KMS-11 (cell line): Measurements from ENCODE around the gene IDNK.

Experiments
- H2AFZ ChIP-seq: fragments of 200-600 bp; sonication (generic); 2 replicates; pipeline ENCODE4 v1.6.1; 2016; ENCODE audit warnings: antibody characterized with exemption, mixed run types, low read depth
- H3K27ac ChIP-seq: fragments of 200-600 bp; sonication (generic); 2 replicates; pipeline ENCODE4 v1.6.1; 2016; ENCODE audit warnings: mild to moderate bottlenecking, mixed run types
- H3K27me3 ChIP-seq: fragments of 200-600 bp; sonication (generic); 2 replicates; pipeline ENCODE4 v1.6.1; 2017; ENCODE audit warnings: mild to moderate bottlenecking, low read depth, mixed run types, moderate library complexity; ENCODE audit not compliant: insufficient read depth
- H3K36me3 ChIP-seq: fragments of 200-600 bp; sonication (generic); 2 replicates; pipeline ENCODE4 v1.6.1; 2017; ENCODE audit warnings: mild to moderate bottlenecking, mixed run types; ENCODE audit not compliant: insufficient read depth
- H3K4me1 ChIP-seq: fragments of 200-600 bp; sonication (generic); 2 replicates; pipeline ENCODE4 v1.6.1; 2016; ENCODE audit warnings: mild to moderate bottlenecking, low read depth, mixed run types; ENCODE audit not compliant: poor library complexity, severe bottlenecking
- H3K4me2 ChIP-seq: fragments of 200-600 bp; sonication (generic); 2 replicates; pipeline ENCODE4 v1.7.0; 2016; ENCODE audit warnings: mild to moderate bottlenecking, mixed run types
- H3K4me3 ChIP-seq: fragments of 200-600 bp; sonication (generic); IDR thresholded peaks from 2 replicates; pipeline ENCODE4 v1.6.1; 2017; ENCODE audit warnings: low read depth, low read length, mixed read lengths; ENCODE audit not compliant: insufficient read depth
- H3K79me2 ChIP-seq: fragments of 200-600 bp; sonication (generic); 2 replicates; pipeline ENCODE4 v1.6.1; 2016; ENCODE audit warnings: low read depth, mixed run types; ENCODE audit not compliant: insufficient read depth
- H3K9ac ChIP-seq: fragments of 200-600 bp; sonication (generic); 2 replicates; pipeline ENCODE4 v1.6.1; 2016; ENCODE audit warnings: mild to moderate bottlenecking, mixed run types
- H4K20me1 ChIP-seq: fragments of 200-600 bp; sonication (generic); 2 replicates; pipeline ENCODE4 v1.6.1; 2016; ENCODE audit warnings: mild to moderate bottlenecking, mixed run types; ENCODE audit not compliant: insufficient read depth
- TF ChIP-seq, protein P1 (sequence below): fragments of 200-600 bp; sonication (generic); conservative IDR thresholded peaks from 2 replicates; pipeline ENCODE4 v1.6.1; 2017; ENCODE audit warnings: low read depth, mild to moderate bottlenecking, antibody characterized with exemption, low read length, moderate library complexity, mixed read lengths

Gene IDNK

DNA sequence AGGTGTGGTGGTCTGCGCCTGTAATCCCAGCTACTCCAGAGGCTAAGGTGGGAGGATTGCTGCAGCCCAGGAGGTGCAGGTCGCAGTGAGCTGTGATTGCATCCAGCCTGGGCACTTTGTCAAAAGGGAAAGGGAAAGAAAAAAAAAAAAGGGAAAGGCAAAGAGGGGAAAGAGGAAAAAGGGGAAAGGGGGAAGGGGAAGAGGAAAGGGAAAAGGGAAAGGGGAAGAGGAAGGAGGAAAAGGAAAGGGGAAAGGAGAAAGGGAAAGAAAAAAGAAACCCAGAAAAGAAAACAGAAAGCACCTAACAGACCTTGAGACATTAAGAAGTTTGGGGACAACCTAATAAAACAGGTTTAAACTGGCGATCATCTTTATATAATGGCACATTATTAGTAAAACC is 40.0 kb downstream of the IDNK start:
- Histone ChIP-seq H3K79me2 (peaks cover 11% of the 10 kb centered on the region; the same call in 1 of the 2 replicates), H4K20me1 (no peaks in the 10 kb centered on the region), H3K27ac (no peak overlapping the region)

DNA sequence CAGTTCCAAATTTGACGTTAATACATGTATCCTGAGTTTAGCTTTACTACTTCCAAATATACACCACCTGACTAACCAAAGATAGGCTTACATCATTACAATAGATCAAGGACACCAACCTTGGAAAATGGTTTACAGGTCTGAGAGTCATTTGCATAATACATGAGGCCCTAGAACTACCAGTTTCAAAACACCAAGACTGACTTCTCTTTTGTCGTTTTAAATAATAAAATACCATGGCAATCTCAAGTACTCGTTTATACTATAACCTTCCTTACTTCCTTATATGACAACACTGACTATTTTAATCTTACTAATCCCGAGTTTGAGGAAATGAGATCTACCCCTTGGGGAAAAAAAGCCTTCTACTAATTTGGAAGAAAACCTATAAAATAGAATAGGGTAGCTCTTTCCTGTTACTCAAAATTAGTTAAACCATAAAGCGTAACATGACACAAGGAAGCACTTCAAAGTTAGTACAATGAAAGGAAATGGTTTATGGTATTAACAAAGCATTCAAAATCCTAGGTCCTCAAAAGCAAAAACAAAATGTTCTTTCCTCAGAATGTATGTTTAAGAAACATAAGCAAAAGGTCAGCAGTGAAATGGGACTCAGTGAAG is 42.7 kb downstream of the IDNK start:
- TF ChIP-seq, protein P1, sequence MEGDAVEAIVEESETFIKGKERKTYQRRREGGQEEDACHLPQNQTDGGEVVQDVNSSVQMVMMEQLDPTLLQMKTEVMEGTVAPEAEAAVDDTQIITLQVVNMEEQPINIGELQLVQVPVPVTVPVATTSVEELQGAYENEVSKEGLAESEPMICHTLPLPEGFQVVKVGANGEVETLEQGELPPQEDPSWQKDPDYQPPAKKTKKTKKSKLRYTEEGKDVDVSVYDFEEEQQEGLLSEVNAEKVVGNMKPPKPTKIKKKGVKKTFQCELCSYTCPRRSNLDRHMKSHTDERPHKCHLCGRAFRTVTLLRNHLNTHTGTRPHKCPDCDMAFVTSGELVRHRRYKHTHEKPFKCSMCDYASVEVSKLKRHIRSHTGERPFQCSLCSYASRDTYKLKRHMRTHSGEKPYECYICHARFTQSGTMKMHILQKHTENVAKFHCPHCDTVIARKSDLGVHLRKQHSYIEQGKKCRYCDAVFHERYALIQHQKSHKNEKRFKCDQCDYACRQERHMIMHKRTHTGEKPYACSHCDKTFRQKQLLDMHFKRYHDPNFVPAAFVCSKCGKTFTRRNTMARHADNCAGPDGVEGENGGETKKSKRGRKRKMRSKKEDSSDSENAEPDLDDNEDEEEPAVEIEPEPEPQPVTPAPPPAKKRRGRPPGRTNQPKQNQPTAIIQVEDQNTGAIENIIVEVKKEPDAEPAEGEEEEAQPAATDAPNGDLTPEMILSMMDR: no peak
- Histone ChIP-seq H3K4me3 (no peak overlapping the region), H2AFZ (no peak overlapping the region), H3K27ac (no peak overlapping the region), H3K79me2 (peaks cover 11% of the 10 kb centered on the region; the same call in 1 of the 2 replicates), H4K20me1 (no peaks in the 10 kb centered on the region), H3K36me3 (peaks cover 22% of the 10 kb centered on the region; the same call in 1 of the 2 replicates), H3K4me2 (no peak overlapping the region), H3K9ac (no peak overlapping the region), H3K27me3 (no peaks in the 10 kb centered on the region), H3K4me1 (no peaks in the 10 kb centered on the region)

More for the DNA sequence above, 40.0 kb downstream of the IDNK start:
- no peaks in the 10 kb centered on the region for H3K4me1 ChIP-seq
- no peak overlapping the region for H3K4me2 ChIP-seq
- no peak overlapping the region for H3K4me3 ChIP-seq
- no peak overlapping the region for H2AFZ ChIP-seq
- TF ChIP-seq, protein P1: no peak
- no peaks in the 10 kb centered on the region for H3K27me3 ChIP-seq
- no peak overlapping the region for H3K9ac ChIP-seq
- peaks cover 23% of the 10 kb centered on the region; the same call in 1 of the 2 replicates for H3K36me3 ChIP-seq

- Histone ChIP-seq H4K20me1 (no peaks in the 10 kb centered on the region), H3K9ac (no peak overlapping the region), H2AFZ (no peak overlapping the region), H3K27me3 (no peaks in the 10 kb centered on the region), H3K4me2 (no peak overlapping the region), H3K27ac (no peak overlapping the region), H3K4me1 (no peaks in the 10 kb centered on the region), H3K36me3 (peaks cover 5% of the 10 kb centered on the region; the same call in 1 of the 2 replicates), H3K4me3 (no peak overlapping the region), H3K79me2 (peaks cover 11% of the 10 kb centered on the region; the same call in 1 of the 2 replicates)
- TF ChIP-seq, protein P1: no peak
Measured at GRCh38 chr9:83669067-83669466, 46.1 kb downstream of the IDNK start.

GRCh38 chr9:83670381-83670780 is 47.4 kb downstream of the IDNK start:
- Histone ChIP-seq H3K4me3 (no peak overlapping the region), H3K27ac (no peak overlapping the region), H3K36me3 (no peaks in the 10 kb centered on the region; the same call in 1 of the 2 replicates), H3K4me1 (no peaks in the 10 kb centered on the region), H3K9ac (no peak overlapping the region), H4K20me1 (no peaks in the 10 kb centered on the region), H2AFZ (no peak overlapping the region), H3K79me2 (peaks cover 13% of the 10 kb centered on the region; the same call in 1 of the 2 replicates), H3K4me2 (no peak overlapping the region), H3K27me3 (no peaks in the 10 kb centered on the region)
- TF ChIP-seq, protein P1: no peak
